Naive thymus-derived CD4-positive, alpha-beta T cell (primary cell): ENCODE data around the gene DUSP14. TPM values are rescaled to one million over a fixed set of nuclear protein-coding genes. Genes with fewer than 3 reads are reported as not detected.

Source experiments
- ATAC-seq: fragments of 150-1000 bp; cut with Tn5 transposase; 2 replicates; pipeline ENCODE4 v1.10.0; 2021; ENCODE audit warnings: mild to moderate bottlenecking, moderate library complexity
- CTCF ChIA-PET: fragments of 350-600 bp; sonication (Branson Sonifier 250); formaldehyde crosslinking; loops from one replicate; lab custom pipeline; 2021; ENCODE audit warnings: antibody characterized with exemption; lab: Charles Lee
- POLR2A ChIA-PET: fragments of 350-600 bp; sonication (Branson Sonifier 250); formaldehyde crosslinking; loops from one replicate; lab custom pipeline; 2021; ENCODE audit warnings: antibody characterized with exemption, inconsistent platforms; lab: Charles Lee
- DNase-seq, 9 donors: peaks; one replicate each; pipeline versions ENCODE4 v3.0.0 to v3.0.0-alpha.2; 2020 to 2022; ENCODE audit warnings: mixed read lengths in 1 of 9
- H3K27ac ChIP-seq: one replicate; pipeline ENCODE4 v1.7.0; 2013; ENCODE audit warnings: mild to moderate bottlenecking, low read depth, low read length, moderate library complexity
- H3K27me3 ChIP-seq, 2 donors: one replicate each; pipeline ENCODE4 v1.7.0; 2013; ENCODE audit warnings: low read length in 2 of 2, mild to moderate bottlenecking in 2 of 2, moderate library complexity in 2 of 2; ENCODE audit not compliant: control insufficient read depth in 2 of 2, insufficient read depth in 2 of 2
- H3K36me3 ChIP-seq, 3 experiments: 1 replicate in 2 of 3; 2 replicates in 1 of 3; pipeline ENCODE4 v1.7.0; 2013; ENCODE audit warnings: low read length in 3 of 3, mild to moderate bottlenecking in 3 of 3, moderate library complexity in 1 of 3; ENCODE audit not compliant: insufficient read depth in 3 of 3, control insufficient read depth in 2 of 3
- H3K4me1 ChIP-seq, 2 donors: one replicate each; pipeline ENCODE4 v1.7.0; 2013; ENCODE audit warnings: low read length in 2 of 2, mild to moderate bottlenecking in 2 of 2, moderate library complexity in 1 of 2; ENCODE audit not compliant: control insufficient read depth in 2 of 2, insufficient read depth in 2 of 2
- H3K4me3 ChIP-seq: 2 replicates; pipeline ENCODE4 v1.7.0; 2013; ENCODE audit warnings: mild to moderate bottlenecking, low read length
- H3K9me3 ChIP-seq, 3 experiments: 1 replicate in 2 of 3; 2 replicates in 1 of 3; pipeline ENCODE4 v1.7.0; 2013; ENCODE audit warnings: low read length in 3 of 3; ENCODE audit not compliant: control insufficient read depth in 2 of 3
- H3K27ac Mint-ChIP-seq, 9 donors: one replicate each; pipeline ENCODE4 v1.8.0; 2020 to 2022; ENCODE audit warnings: mixed read lengths in 9 of 9, mild to moderate bottlenecking in 8 of 9, moderate library complexity in 5 of 9, inconsistent platforms in 2 of 9
- H3K27me3 Mint-ChIP-seq, 5 donors: one replicate each; pipeline ENCODE4 v1.8.0; 2021 to 2022; ENCODE audit warnings: mixed read lengths in 5 of 5, mild to moderate bottlenecking in 1 of 5
- H3K36me3 Mint-ChIP-seq, 5 donors: one replicate each; pipeline ENCODE4 v1.8.0; 2020 to 2022; ENCODE audit warnings: mixed read lengths in 5 of 5, mild to moderate bottlenecking in 3 of 5, inconsistent platforms in 1 of 5
- H3K4me1 Mint-ChIP-seq, 7 donors: one replicate each; pipeline ENCODE4 v1.8.0; 2020 to 2022; ENCODE audit warnings: mixed read lengths in 7 of 7, mild to moderate bottlenecking in 3 of 7, inconsistent platforms in 1 of 7
- H3K4me3 Mint-ChIP-seq, 10 donors: one replicate each; pipeline ENCODE4 v1.8.0; 2020 to 2022; ENCODE audit warnings: mild to moderate bottlenecking in 10 of 10, mixed read lengths in 10 of 10, moderate library complexity in 6 of 10, inconsistent platforms in 2 of 10
- H3K9me3 Mint-ChIP-seq, 11 donors: one replicate each; pipeline ENCODE4 v1.8.0; 2020 to 2022; ENCODE audit warnings: mixed read lengths in 11 of 11, mild to moderate bottlenecking in 4 of 11, inconsistent platforms in 1 of 11, moderate library complexity in 1 of 11
- intact Hi-C, 2 donors: fragments of 100-400 bp; cut with micrococcal nuclease; formaldehyde crosslinking; loops; one replicate each; pipeline ENCODE4 v1.15.1; 2023
- polyA plus RNA-seq, 2 donors: library from polyadenylated mRNA; unstranded; fragments of 300-500 nt; fragmentation: Illumina TruSeq; gene quantifications; one replicate each; pipeline ENCODE4 v1.2.3, GENCODE V29; 2021
- total RNA-seq, 6 experiments: library from RNA in 5 of 6; stranded (reverse) in 5 of 6; gene quantifications; 1 replicate in 5 of 6; 2 replicates in 1 of 6; pipeline ENCODE4 v1.2.3 and lab custom pipeline; 2021 to 2026

DUSP14 gene
- total and polyA plus RNA-seq, 7 experiments from 2014 or later, result 4.3 to 13.1 (median 9.5) TPM

GRCh38 chr17:37543637-37544052, 54.0 kb downstream of the DUSP14 start:
- POLR2A ChIA-PET, result interaction anchor here (0.6 kb wide), 1 partner anchor 274 kb away, joined by 3 read pairs; no protein-coding TSS in a partner anchor
- Mint-ChIP-seq H3K4me3 (no peak overlapping the region), H3K9me3 (no peaks in the 10 kb centered on the region), H3K27me3 (no peaks in the 10 kb centered on the region), H3K36me3 (peaks cover 5 to 26% (median 12%) of the 10 kb centered on the region in 5 donors), H3K27ac (peak overlapping the region in 3 of 9 donors; percentile 28 to 71 (median 56)), H3K4me1 (peaks cover 4 to 33% (median 24%) of the 10 kb centered on the region in 7 donors)
- no peaks in the 10 kb centered on the region for H3K9me3 ChIP-seq
- no peak overlapping the region for H3K4me3 ChIP-seq
- peaks cover 6 to 8% of the 10 kb centered on the region in 2 donors for H3K4me1 ChIP-seq
- CTCF ChIA-PET, result interaction anchor here (0.6 kb wide), 1 partner anchor 79 kb away, joined by 5 read pairs; no protein-coding TSS in a partner anchor
- DNase-seq, result no peak
- intact Hi-C loops, result no loop called here
- no peak overlapping the region for H3K27ac ChIP-seq
- no peaks in the 10 kb centered on the region for H3K27me3 ChIP-seq
- no peak for ATAC-seq
- peaks cover 26 to 48% (median 44%) of the 10 kb centered on the region in 3 experiments for H3K36me3 ChIP-seq

DNA sequence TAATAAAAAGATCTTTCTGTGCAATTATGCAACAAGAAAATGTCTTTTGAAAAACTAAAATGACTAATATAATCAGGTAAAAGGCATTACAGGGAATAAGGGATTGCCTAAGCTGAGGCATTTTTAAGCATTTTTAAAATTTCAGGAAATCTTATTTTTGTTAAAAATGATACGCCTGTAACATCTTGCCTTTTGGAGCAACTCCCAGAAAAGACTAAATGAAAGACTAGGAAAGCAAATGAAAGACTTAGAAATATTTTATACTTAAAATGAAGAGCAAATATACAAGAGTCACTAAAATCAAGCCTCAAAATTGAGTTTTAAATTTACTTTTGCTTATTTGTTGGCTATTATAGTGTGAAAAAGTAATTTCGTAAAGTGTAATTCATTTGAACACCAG, 55.8 kb downstream of the DUSP14 start:
- POLR2A ChIA-PET, result interaction anchor here (0.7 kb wide), 1 partner anchor 15 kb away, joined by 5 read pairs; no protein-coding TSS in a partner anchor
- Mint-ChIP-seq H3K4me1 (peaks cover 10 to 48% (median 40%) of the 10 kb centered on the region in 7 donors), H3K9me3 (no peaks in the 10 kb centered on the region)

GRCh38 chr17:37546302-37546701, 56.6 kb downstream of the DUSP14 start:
- no peak overlapping the region for H3K27ac ChIP-seq
- ChIA-PET CTCF (no interaction called here), POLR2A (interaction anchor here (0.6 kb wide), 1 partner anchor 17 kb away, joined by 3 read pairs; no protein-coding TSS in a partner anchor)
- Mint-ChIP-seq H3K9me3 (no peaks in the 10 kb centered on the region), H3K4me1 (peaks cover 15 to 56% (median 48%) of the 10 kb centered on the region in 7 donors), H3K27ac (peak overlapping the region in 6 of 9 donors; percentile 1 to 69 (median 54)), H3K4me3 (no peak overlapping the region), H3K27me3 (no peaks in the 10 kb centered on the region), H3K36me3 (peaks cover 0 to 27% (median 15%) of the 10 kb centered on the region in 5 donors)
- H3K9me3 ChIP-seq, result no peaks in the 10 kb centered on the region
- ATAC-seq (no peak), DNase-seq (no peak)
- H3K4me3 ChIP-seq, result no peak overlapping the region
- H3K27me3 ChIP-seq, result no peaks in the 10 kb centered on the region
- peaks cover 11 to 21% (median 19%) of the 10 kb centered on the region in 3 experiments for H3K36me3 ChIP-seq
- intact Hi-C loops, result no loop called here
- H3K4me1 ChIP-seq, result peaks cover 8 to 11% of the 10 kb centered on the region in 2 donors

More for the DNA sequence above, 55.8 kb downstream of the DUSP14 start:
- DNase-seq (no peak), ATAC-seq (no peak)
- H3K36me3 Mint-ChIP-seq, result peaks cover 5 to 27% (median 17%) of the 10 kb centered on the region in 5 donors
- H3K27me3 Mint-ChIP-seq, result no peaks in the 10 kb centered on the region
- H3K36me3 ChIP-seq, result peaks cover 16 to 29% (median 26%) of the 10 kb centered on the region in 3 experiments
- peaks cover 6 to 8% of the 10 kb centered on the region in 2 donors for H3K4me1 ChIP-seq
- peak overlapping the region in 2 of 9 donors; percentile 4 to 19 for H3K27ac Mint-ChIP-seq
- CTCF ChIA-PET, result no interaction called here
- H3K9me3 ChIP-seq, result no peaks in the 10 kb centered on the region
- intact Hi-C loops, result no loop called here
- no peak overlapping the region for H3K27ac ChIP-seq
- no peaks in the 10 kb centered on the region for H3K27me3 ChIP-seq
- no peak overlapping the region for H3K4me3 Mint-ChIP-seq
- no peak overlapping the region for H3K4me3 ChIP-seq

DNA sequence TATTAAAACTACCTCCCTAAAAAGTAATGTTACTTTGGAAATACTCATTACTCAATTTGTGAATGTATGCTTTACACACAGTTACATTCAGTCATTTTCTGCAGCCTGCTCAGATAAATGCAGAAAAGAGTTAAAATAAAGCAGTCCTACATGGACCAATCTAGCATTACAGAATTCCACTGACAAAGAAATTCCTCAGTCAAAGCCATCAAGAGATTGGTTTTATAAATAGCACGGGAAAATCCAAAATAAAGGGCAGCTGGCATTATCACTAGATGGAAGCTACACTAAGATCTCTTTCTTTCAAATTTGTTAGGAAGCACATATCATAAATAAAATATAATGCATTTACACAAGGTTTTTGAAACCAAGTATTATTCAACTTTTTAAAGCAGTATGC, 58.3 kb downstream of the DUSP14 start:
- Mint-ChIP-seq H3K36me3 (peaks cover 0 to 19% (median 18%) of the 10 kb centered on the region in 5 donors), H3K4me3 (no peak overlapping the region), H3K27me3 (no peaks in the 10 kb centered on the region), H3K4me1 (peaks cover 27 to 73% (median 65%) of the 10 kb centered on the region in 7 donors), H3K27ac (peak overlapping the region in 7 of 9 donors; percentile 36 to 86 (median 57)), H3K9me3 (no peaks in the 10 kb centered on the region)
- Histone ChIP-seq H3K4me3 (no peak overlapping the region), H3K9me3 (no peaks in the 10 kb centered on the region), H3K27me3 (no peaks in the 10 kb centered on the region), H3K4me1 (peaks cover 13 to 18% of the 10 kb centered on the region in 2 donors), H3K36me3 (peaks cover 0 to 10% (median 4%) of the 10 kb centered on the region in 3 experiments), H3K27ac (no peak overlapping the region)
- ChIA-PET CTCF (interaction anchor here (0.6 kb wide), 1 partner anchor 128 kb away, joined by 5 read pairs; no protein-coding TSS in a partner anchor), POLR2A (no interaction called here)
- intact Hi-C loops, result no loop called here
- DNase-seq (no peak), ATAC-seq (no peak)

DNA sequence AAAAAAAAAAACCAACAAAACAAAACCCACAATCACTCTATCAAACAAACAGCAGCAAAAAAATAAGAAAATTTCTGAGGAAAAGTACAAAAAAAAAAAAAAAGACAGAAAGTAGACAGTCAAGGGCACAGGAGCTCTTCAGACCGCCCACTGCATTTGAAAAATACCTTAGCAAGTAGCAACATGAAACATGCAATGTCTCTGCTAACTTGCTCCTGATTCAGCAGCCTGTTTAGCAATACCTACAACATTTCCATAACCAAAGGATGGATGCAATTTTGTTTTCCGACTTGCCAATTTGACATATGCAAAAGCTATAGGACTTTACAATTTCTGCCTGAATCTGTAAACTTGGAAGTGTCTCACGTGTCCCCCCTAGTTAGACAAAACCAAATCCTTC, 62.1 kb downstream of the DUSP14 start:
- no peaks in the 10 kb centered on the region for H3K27me3 ChIP-seq
- H3K27ac ChIP-seq, result no peak overlapping the region
- H3K36me3 Mint-ChIP-seq, result peaks cover 3 to 32% (median 21%) of the 10 kb centered on the region in 5 donors
- DNase-seq (no peak), ATAC-seq (no peak)
- no peaks in the 10 kb centered on the region for H3K9me3 Mint-ChIP-seq
- intact Hi-C loops, result loop anchor here in 1 of 2 donors (10.0 kb wide), 1 partner anchor 53 kb away; the partner anchor contains the start of gene SYNRG
- no peaks in the 10 kb centered on the region for H3K27me3 Mint-ChIP-seq
- H3K36me3 ChIP-seq, result peaks cover 0 to 19% (median 3%) of the 10 kb centered on the region in 3 experiments
- peaks cover 28 to 80% (median 66%) of the 10 kb centered on the region in 7 donors for H3K4me1 Mint-ChIP-seq
- H3K9me3 ChIP-seq, result no peaks in the 10 kb centered on the region
- peaks cover 14 to 22% of the 10 kb centered on the region in 2 donors for H3K4me1 ChIP-seq
- ChIA-PET POLR2A (no interaction called here), CTCF (interaction anchor here (0.7 kb wide), 1 partner anchor 570 kb away, joined by 5 read pairs; no protein-coding TSS in a partner anchor)
- H3K4me3 ChIP-seq, result no peak overlapping the region
- H3K27ac Mint-ChIP-seq, result peak overlapping the region in 8 of 9 donors; percentile 25 to 84 (median 61)
- peak overlapping the region in 7 of 10 donors; percentile 23 to 67 (median 43) for H3K4me3 Mint-ChIP-seq

DNA sequence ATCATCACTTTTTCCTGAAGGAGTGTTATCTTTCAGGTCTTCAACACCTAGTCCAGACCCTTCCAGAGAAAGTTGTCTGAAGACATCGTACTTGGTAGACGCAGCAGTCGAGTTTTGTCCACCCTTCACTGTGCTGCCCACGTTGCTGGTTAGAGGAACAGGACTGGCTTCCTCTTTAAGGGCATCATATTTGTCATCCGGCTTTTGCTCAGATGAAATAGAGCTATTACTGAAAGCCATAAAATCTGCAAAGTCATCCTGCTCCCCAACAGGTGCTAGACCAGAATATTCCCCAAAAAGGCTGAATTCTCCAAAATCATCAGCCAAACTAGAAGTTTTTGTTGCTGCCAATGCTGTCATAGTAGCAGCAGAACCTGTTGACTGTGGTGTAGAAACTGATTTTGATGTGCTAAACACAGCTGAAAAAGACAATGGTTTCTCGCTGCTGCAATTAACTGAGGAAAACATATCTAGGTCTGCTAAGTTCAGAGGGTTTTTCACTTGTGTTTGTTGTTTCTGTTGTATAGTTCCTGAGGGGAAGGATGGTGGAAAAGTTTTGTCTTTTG, 63.8 kb downstream of the DUSP14 start:
- Histone ChIP-seq H3K4me3 (no peak overlapping the region), H3K4me1 (peaks cover 11 to 16% of the 10 kb centered on the region in 2 donors), H3K27me3 (no peaks in the 10 kb centered on the region), H3K27ac (no peak overlapping the region), H3K36me3 (peaks cover 0 to 30% (median 6%) of the 10 kb centered on the region in 3 experiments), H3K9me3 (no peaks in the 10 kb centered on the region)
- H3K27me3 Mint-ChIP-seq, result no peaks in the 10 kb centered on the region
- ChIA-PET CTCF (no interaction called here), POLR2A (no interaction called here)
- H3K36me3 Mint-ChIP-seq, result peaks cover 7 to 42% (median 27%) of the 10 kb centered on the region in 5 donors
- ATAC-seq (no peak), DNase-seq (no peak)
- peak overlapping the region in 8 of 9 donors; percentile 25 to 70 (median 62) for H3K27ac Mint-ChIP-seq
- peaks cover 27 to 72% (median 59%) of the 10 kb centered on the region in 7 donors for H3K4me1 Mint-ChIP-seq
- intact Hi-C loops, result loop anchor here in 1 of 2 donors (10.0 kb wide), 1 partner anchor 51 kb away; the partner anchor contains the start of gene SYNRG
- peak overlapping the region in 6 of 10 donors; percentile 16 to 67 (median 38) for H3K4me3 Mint-ChIP-seq
- no peaks in the 10 kb centered on the region for H3K9me3 Mint-ChIP-seq
